T-helper 17 cell (primary cell): Measurements from ENCODE around the gene LRRC25. TPM values are rescaled to one million over a fixed set of nuclear protein-coding genes. Genes with fewer than 3 reads are reported as not detected.
A peak's percentile ranks its signal among the peaks of the same experiment; 100 is the strongest.
"Not testable (repeated sequence)": the region's sequence is repeated elsewhere in the genome, so short reads cannot be mapped to it uniquely, and the experiment has no call there.

ENCODE experiments used
- ATAC-seq: fragments of 150-1000 bp; cut with Tn5 transposase; 2 replicates; pipeline ENCODE4 v1.10.0; 2021; ENCODE audit warnings: mild to moderate bottlenecking, moderate library complexity
- DNase-seq, 3 donors: peaks; one replicate each; pipeline versions ENCODE4 v3.0.0 to v3.0.0-alpha.2; 2020 to 2021
- H3K9me3 ChIP-seq: one replicate; pipeline ENCODE4 v1.7.0; 2013; ENCODE audit warnings: low read length, mild to moderate bottlenecking; ENCODE audit not compliant: control insufficient read depth, poor library complexity, severe bottlenecking
- H3K27ac Mint-ChIP-seq: one replicate; pipeline ENCODE4 v1.8.0; 2022; ENCODE audit warnings: mild to moderate bottlenecking, moderate library complexity, mixed read lengths
- H3K27me3 Mint-ChIP-seq: one replicate; pipeline ENCODE4 v1.8.0; 2022; ENCODE audit warnings: mixed read lengths
- H3K36me3 Mint-ChIP-seq: one replicate; pipeline ENCODE4 v1.8.0; 2022; ENCODE audit warnings: low read depth, mixed read lengths
- H3K4me1 Mint-ChIP-seq: one replicate; pipeline ENCODE4 v1.8.0; 2022; ENCODE audit warnings: mild to moderate bottlenecking, mixed read lengths
- H3K4me3 Mint-ChIP-seq: one replicate; pipeline ENCODE4 v1.8.0; 2022; ENCODE audit warnings: mild to moderate bottlenecking, moderate library complexity, mixed read lengths
- total RNA-seq, 4 donors: library from RNA in 2 of 4; stranded (reverse) in 2 of 4; gene quantifications; one replicate each; pipeline ENCODE4 v1.2.3 and lab custom pipeline; 2022 to 2026

The LRRC25 gene
- total RNA-seq, 2 donors from 2014 or later: 0.63 to 3.2 TPM

DNA sequence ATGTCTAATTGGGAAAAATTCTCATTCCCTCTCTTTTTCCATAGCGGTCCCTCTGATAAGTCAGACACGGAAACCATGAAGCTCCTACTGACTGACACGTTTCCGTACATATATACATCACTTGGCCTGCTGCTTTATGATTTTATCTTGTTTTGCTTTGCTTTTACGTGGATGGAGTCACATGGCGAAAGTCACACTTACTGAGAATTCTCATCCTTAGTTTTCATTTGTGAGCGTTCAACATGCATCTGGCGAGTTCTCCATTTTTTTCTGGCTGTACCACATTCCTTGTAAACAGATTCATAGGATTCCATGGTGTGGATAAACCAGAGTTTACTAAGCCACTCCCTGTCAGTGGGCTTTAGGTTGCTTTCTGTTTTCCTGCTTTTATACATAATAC lies 35.8 kb downstream of the LRRC25 start:
- peaks cover 8% of the 10 kb centered on the region for H3K36me3 Mint-ChIP-seq
- no peaks in the 10 kb centered on the region for H3K4me1 Mint-ChIP-seq
- H3K9me3 ChIP-seq: no peaks in the 10 kb centered on the region
- no peak for DNase-seq
- ATAC-seq: no peak
- no peak overlapping the region for H3K4me3 Mint-ChIP-seq
- H3K27ac Mint-ChIP-seq: no peak overlapping the region
- no peaks in the 10 kb centered on the region for H3K27me3 Mint-ChIP-seq

- Mint-ChIP-seq H3K4me1 (no peaks in the 10 kb centered on the region), H3K36me3 (peaks cover 8% of the 10 kb centered on the region), H3K4me3 (no peak overlapping the region), H3K27me3 (no peaks in the 10 kb centered on the region), H3K27ac (no peak overlapping the region)
- ATAC-seq: no peak
- DNase-seq: no peak
- H3K9me3 ChIP-seq: no peaks in the 10 kb centered on the region
Observed at GRCh38 chr19:18357041-18357440, 40.4 kb downstream of the LRRC25 start.

DNA sequence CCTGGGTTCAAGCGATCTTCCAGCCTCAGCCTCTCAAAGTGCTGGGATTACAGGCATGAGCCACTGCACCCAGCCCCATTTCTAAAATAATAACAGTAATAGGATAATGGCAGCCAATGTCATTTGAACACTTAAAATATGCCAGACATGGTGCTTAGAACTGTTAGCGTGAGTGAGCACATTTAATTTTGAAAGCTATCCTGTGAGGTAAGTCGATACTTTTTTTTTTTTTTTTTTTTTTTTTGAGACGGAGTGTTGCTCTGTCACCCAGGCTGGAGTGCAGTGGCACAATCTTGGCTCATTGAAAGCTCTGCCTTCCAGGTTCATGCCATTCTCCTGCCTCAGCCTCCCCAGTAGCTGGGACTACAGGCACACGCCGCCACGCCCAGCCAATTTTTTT lies 42.7 kb downstream of the LRRC25 start:
- ATAC-seq, H3K4me3 Mint-ChIP-seq, H3K27ac Mint-ChIP-seq, H3K4me1 Mint-ChIP-seq, H3K9me3 ChIP-seq, H3K27me3 Mint-ChIP-seq, H3K36me3 Mint-ChIP-seq, DNase-seq: not testable (repeated sequence)

- Mint-ChIP-seq H3K27me3 (no peaks in the 10 kb centered on the region), H3K27ac (no peak overlapping the region), H3K4me1 (peaks cover 3% of the 10 kb centered on the region), H3K36me3 (peaks cover 2% of the 10 kb centered on the region), H3K4me3 (no peak overlapping the region)
- DNase-seq: no peak
- H3K9me3 ChIP-seq: no peaks in the 10 kb centered on the region
- ATAC-seq: no peak
Observed at GRCh38 chr19:18353378-18354005, 43.9 kb downstream of the LRRC25 start.

- H3K27ac Mint-ChIP-seq: no peak overlapping the region
- ATAC-seq (no peak), DNase-seq (no peak)
- no peaks in the 10 kb centered on the region for H3K9me3 ChIP-seq
- H3K36me3 Mint-ChIP-seq: peaks cover 7% of the 10 kb centered on the region
- H3K27me3 Mint-ChIP-seq: no peaks in the 10 kb centered on the region
- no peak overlapping the region for H3K4me3 Mint-ChIP-seq
- peaks cover 12% of the 10 kb centered on the region for H3K4me1 Mint-ChIP-seq
Observed at GRCh38 chr19:18351544-18351943, 45.9 kb downstream of the LRRC25 start.

DNA sequence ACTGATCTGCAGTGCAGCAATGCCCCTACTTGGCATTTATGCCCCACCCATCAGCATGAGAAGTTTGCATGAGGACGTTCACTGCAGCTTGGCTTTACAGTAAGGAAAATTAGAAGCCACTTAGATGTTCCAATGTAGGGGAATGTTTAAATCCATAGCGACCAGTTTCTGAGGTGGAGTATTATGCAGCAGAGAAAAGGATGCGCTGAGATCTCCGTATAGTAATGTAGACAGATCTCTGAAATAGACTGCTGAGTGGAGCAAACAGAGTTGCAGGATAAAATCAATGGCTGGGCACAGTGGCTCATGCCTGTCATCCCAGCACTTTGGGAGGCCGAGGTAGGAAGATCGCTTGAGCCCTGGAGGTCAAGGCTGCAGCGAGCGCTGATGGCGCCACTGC lies 46.9 kb downstream of the LRRC25 start:
- Mint-ChIP-seq H3K27me3 (no peaks in the 10 kb centered on the region), H3K4me1 (peaks cover 16% of the 10 kb centered on the region), H3K4me3 (no peak overlapping the region), H3K36me3 (peaks cover 10% of the 10 kb centered on the region), H3K27ac (no peak overlapping the region)
- DNase-seq (no peak), ATAC-seq (no peak)
- H3K9me3 ChIP-seq: no peaks in the 10 kb centered on the region

DNA sequence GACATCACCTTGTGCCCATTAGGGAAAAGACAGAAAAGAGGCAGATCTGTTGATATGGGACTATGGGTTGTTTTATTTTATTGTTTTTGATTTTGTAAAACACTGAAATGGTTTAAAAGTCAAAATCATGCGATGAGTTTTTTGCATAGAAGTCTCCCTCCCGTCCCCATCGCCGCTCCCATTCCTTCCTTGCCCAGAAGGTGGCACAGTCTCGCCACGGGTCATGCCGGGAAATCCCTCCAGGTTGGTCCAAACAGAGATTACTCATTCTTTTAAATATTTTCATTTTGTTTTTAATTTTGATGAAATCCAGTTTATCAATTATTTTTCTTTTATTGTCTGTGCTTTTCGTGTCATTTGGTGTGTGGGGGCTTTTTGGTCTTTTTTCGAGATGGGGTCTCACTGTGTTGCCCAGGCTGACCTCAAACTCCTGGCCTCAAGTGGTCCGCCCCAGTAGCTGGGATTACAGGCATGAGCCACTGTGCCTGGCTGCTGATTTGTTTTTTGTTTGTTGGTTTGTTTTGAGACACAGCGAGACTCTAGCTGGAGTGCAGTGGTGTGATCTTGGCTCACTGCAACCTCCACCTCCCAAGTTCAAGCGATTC lies 47.8 kb downstream of the LRRC25 start:
- Mint-ChIP-seq H3K4me1 (peaks cover 16% of the 10 kb centered on the region), H3K4me3 (no peak overlapping the region), H3K27me3 (no peaks in the 10 kb centered on the region), H3K36me3 (peaks cover 10% of the 10 kb centered on the region), H3K27ac (no peak overlapping the region)
- DNase-seq (no peak), ATAC-seq (no peak)
- no peaks in the 10 kb centered on the region for H3K9me3 ChIP-seq

DNA sequence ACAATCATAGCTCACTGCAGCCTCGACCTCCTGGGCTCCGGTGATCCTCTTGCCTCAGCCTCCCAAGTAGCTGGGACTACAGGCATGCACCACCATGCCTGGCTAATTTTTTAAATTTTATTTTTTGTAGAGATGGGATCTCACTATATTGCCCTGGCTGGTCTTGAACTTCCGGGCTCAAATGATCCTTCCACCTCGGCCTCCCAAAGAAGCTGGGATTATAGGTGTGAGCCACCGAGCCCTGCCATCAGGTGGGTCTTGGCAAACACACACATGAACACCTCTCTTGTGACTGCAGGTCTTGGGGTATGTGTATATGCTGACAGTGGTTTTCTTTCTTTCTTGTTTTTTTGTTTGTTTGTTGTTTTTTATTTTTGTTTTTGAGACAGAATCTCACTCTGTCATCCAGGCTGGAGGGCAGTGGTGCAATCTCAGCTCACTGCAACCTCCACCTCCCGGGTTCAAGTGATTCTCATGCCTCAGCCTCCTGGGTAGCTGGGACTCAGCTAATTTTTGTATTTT lies 48.5 kb downstream of the LRRC25 start:
- H3K36me3 Mint-ChIP-seq, H3K9me3 ChIP-seq, DNase-seq, H3K4me3 Mint-ChIP-seq, H3K27me3 Mint-ChIP-seq, H3K27ac Mint-ChIP-seq, ATAC-seq: not testable (repeated sequence)
- peaks cover 16% of the 10 kb centered on the region for H3K4me1 Mint-ChIP-seq

- Mint-ChIP-seq H3K36me3 (peaks cover 10% of the 10 kb centered on the region), H3K27me3 (no peaks in the 10 kb centered on the region), H3K4me3 (no peak overlapping the region), H3K27ac (peak overlapping the region; percentile 37), H3K4me1 (peaks cover 16% of the 10 kb centered on the region)
- DNase-seq (no peak), ATAC-seq (no peak)
- no peaks in the 10 kb centered on the region for H3K9me3 ChIP-seq
Observed at GRCh38 chr19:18348171-18348570, 49.3 kb downstream of the LRRC25 start.

GRCh38 chr19:18346091-18346490 lies 51.3 kb downstream of the LRRC25 start:
- DNase-seq (no peak), ATAC-seq (no peak)
- H3K4me3 Mint-ChIP-seq: no peak overlapping the region
- H3K4me1 Mint-ChIP-seq: peaks cover 19% of the 10 kb centered on the region
- peaks cover 10% of the 10 kb centered on the region for H3K36me3 Mint-ChIP-seq
- peak overlapping the region; percentile 37 for H3K27ac Mint-ChIP-seq
- H3K27me3 Mint-ChIP-seq: no peaks in the 10 kb centered on the region
- H3K9me3 ChIP-seq: no peaks in the 10 kb centered on the region

GRCh38 chr19:18345296-18345695 lies 52.1 kb downstream of the LRRC25 start:
- Mint-ChIP-seq H3K4me1 (peaks cover 20% of the 10 kb centered on the region), H3K36me3 (peaks cover 10% of the 10 kb centered on the region), H3K27ac (no peak overlapping the region), H3K4me3 (no peak overlapping the region), H3K27me3 (no peaks in the 10 kb centered on the region)
- no peak for DNase-seq
- no peaks in the 10 kb centered on the region for H3K9me3 ChIP-seq
- ATAC-seq: no peak

- Mint-ChIP-seq H3K27ac (no peak overlapping the region), H3K36me3 (peaks cover 10% of the 10 kb centered on the region), H3K4me3 (no peak overlapping the region), H3K27me3 (no peaks in the 10 kb centered on the region), H3K4me1 (peaks cover 23% of the 10 kb centered on the region)
- DNase-seq: no peak
- no peaks in the 10 kb centered on the region for H3K9me3 ChIP-seq
- ATAC-seq: no peak
Observed at GRCh38 chr19:18344582-18344950, 52.9 kb downstream of the LRRC25 start.

DNA sequence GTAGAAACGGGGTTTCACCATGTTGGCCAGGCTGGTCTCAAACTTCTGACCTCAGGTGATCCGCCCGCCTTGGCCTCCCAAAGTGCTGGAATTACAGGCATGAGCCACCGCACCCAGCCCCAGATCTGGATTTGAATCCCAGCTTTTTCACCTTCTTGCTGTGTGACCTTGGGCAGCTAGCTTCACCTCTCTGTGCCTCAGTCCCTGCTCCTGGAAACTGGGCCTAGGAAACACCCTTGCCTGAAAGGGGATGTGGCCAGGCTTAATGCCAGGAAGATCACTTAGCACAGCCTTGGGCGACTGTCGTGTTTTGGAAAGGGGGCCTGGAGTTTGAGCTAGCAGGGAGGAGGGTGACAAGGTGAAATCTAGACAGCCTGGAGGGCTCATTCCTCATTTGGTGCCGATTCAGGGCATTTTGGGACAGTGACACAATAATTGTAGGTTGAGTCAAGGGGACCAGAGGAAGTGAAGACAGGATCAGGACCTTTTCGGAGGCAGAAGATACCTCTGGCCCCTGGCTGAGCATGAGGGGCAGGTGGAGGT lies 55.3 kb downstream of the LRRC25 start:
- H3K27me3 Mint-ChIP-seq: no peaks in the 10 kb centered on the region
- no peak for ATAC-seq
- no peak for DNase-seq
- peaks cover 12% of the 10 kb centered on the region for H3K4me1 Mint-ChIP-seq
- H3K27ac Mint-ChIP-seq: no peak overlapping the region
- H3K36me3 Mint-ChIP-seq: peaks cover 3% of the 10 kb centered on the region
- H3K4me3 Mint-ChIP-seq: peak overlapping the region; percentile 92
- H3K9me3 ChIP-seq: no peaks in the 10 kb centered on the region
